GM18526 (cell line): ENCODE measurements around the gene DENND2A.

ENCODE experiments used
- POLR2A ChIP-seq: IDR thresholded peaks from 3 replicates; pipeline ENCODE4 v1.6.1; 2011; ENCODE audit not compliant: insufficient read length; ENCODE audit errors: extremely low read depth

Gene DENND2A

DNA sequence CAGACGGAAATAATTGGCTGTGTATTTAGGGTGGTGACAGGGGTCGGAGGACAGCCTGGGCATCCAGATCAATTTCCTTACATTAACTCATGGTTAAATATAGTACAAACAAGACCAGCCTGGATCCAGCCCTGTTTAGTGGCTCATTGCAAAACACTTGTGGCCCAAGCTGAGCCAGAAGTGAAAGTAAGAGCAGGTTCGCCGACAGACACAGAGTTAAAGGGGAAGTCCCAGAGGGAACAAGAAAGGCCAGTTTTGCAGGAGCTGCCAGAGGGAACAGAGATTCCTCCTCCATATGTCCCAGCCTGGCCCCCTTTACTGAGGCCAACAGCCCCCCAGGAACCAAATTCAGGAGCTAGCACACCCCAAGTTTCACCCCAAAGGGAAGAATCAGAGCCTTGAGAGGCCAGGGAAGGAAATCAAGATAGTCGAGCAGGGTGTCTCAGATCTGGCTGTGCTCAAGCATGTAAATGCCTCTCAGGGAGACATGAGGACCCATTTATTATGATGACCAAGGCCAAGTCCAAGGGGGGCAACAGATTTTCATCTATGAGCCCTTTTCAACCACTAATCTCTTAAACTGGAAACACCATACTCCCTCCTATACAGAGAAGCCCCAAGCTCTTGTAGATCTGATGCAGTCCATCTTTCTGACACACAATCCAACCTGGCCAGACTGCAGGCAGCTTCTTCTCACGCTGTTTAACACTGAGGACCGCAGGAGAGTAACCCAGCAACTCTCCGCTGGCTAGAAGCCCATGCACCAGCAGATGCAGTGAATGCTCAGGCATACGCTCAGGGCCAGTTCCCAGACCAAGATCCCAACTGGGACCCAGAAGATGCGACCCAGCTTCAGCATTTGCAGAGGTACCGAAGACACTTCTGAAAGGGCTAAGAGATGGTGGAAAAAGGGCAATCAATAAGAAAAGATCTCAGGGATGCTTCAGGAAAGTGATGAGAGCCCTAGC lies 16.2 kb upstream of the DENND2A start:
- TF ChIP-seq POLR2A = no peak

DNA sequence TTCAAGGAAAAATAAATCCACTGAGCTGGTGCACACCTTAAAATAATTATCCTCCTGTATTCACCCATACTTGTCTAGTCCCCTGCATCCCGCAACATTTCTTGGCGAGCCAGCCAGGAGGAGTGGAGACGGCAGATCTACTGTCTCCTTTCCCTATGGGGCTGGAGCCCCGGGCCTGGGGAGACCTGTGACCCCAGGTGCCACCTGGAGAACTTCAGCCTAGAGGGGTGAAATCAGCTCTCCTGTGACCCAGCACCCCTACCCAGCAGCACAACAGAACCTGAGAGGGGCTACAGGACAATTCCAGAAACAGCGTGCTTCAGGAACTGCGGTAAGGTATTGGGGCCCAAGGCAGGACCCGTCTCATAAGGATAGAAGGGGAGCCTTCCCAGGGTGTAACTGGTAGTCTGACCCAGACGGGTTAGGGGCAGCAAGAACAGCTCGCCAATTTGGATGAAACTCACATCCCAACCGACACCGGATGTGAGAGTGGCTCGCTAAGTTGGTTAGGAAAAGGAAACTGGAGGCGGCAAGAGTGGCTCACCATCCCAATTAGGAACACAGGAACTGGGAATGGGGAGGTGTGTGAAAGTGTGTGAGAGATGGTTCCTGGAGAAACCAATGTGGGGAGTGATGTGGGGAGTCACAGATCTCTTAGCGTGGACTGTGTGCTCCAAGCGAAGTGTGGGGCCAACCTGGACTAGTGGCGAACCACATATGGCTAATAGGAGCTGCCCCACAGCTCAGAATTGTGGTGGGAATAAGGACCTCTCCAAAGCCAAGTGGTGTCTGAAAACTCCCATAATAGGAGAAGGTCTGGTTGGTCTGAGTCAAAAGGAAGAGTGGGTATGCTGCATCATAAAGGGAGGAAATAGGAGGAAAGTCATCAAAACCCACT lies 15.1 kb upstream of the DENND2A start:
- TF ChIP-seq POLR2A = no peak

GRCh38 chr7:140654661-140655060 lies 14.0 kb upstream of the DENND2A start:
- TF ChIP-seq POLR2A = no peak

GRCh38 chr7:140654109-140654387 lies 13.4 kb upstream of the DENND2A start:
- no peak for TF ChIP-seq POLR2A

GRCh38 chr7:140653319-140654108 lies 12.9 kb upstream of the DENND2A start:
- no peak for TF ChIP-seq POLR2A

DNA sequence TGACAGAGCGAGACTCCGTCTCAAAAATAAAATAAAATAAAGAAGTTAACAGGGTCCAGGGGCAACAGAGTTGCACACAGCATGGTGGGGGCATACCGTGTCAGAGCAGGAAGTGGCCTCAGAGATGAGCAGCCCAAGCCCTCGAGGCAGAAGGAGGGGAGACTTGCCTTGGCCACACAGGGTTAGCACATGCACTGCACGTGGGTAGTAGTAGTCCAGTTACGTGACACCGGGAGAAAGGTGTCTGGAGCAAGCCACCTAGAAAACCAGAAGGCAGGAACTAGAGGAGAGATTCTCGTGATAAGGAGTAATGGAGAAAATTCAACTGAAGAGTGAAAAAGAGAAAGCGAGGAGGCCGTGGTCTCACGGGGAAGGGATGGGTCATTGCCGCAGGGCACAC lies 9.8 kb upstream of the DENND2A start:
- TF ChIP-seq POLR2A = no peak

DNA sequence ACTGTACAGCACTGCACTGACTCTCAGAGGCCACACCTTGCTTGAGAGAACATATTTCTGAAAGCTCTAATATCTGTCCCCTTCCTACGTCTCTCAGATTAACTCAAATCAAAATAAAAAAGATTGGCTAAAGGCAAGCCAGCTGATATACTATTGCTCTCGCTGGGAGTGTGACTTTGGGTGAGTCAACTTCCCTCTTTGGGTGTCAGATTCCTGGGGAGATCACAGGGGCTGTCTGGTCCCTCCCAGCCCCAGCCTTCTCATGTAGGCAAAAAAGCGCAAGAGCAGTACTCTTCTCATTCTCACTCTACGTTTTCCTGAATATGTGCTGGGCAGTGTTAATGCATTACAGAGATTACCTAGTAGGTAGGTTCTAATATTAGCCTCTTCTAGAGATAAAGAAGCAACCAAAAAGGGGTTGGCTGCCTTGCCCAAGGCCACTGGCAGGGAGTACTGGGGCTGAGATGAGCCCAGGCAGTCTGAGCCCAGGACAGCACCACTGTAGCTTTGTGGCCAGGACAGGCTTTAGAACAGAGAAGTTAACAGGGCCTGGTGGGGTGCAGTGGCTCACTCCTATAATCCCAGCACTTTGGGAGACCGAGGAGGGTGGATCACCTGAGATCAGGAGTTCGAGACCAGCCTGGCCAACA lies 9.1 kb upstream of the DENND2A start:
- no peak for TF ChIP-seq POLR2A

DNA sequence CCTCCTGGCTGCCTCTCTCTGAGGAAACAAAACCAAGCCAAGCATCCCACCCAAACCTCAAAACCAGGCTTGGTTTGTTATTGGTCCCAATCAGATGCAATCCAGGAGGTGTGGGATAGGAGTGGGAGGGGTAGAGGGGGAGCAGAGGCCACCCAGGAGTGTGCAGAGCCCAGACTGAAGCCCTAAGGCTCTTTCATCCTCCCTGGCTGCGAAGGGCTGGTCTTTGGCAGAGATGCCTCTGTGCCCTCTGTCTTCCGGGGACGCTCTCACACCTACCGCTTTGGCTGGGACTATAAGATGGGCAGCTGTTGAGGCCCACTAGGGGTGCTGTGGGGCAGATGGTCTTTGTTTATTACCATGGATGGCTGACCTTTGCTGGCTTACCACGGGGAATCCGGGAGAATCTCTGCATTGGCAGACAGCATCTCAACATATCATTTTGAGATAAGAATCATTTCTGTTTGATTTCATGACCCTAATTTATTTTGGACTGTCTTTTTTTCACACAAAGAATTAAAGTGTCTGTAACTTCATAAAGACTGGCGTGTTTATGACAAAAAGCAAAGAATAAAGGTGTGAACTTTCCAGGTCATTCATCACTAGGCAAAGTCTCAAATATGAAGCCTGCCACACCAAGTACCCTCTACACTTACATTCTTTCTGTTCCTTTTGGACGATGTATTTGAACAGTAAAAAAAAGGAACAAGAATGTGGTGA lies 6.5 kb upstream of the DENND2A start:
- TF ChIP-seq POLR2A = no peak

GRCh38 chr7:140645166-140645900 lies 4.7 kb upstream of the DENND2A start:
- TF ChIP-seq POLR2A = no peak

GRCh38 chr7:140643416-140643815 lies 2.8 kb upstream of the DENND2A start:
- TF ChIP-seq POLR2A = no peak

- no peak for TF ChIP-seq POLR2A
Measured at GRCh38 chr7:140641524-140642195, 1.0 kb upstream of the DENND2A start.

GRCh38 chr7:140640060-140640637 lies 464 bp downstream of the DENND2A start:
- no peak for TF ChIP-seq POLR2A
